HG03097 (cell line): Measurements from ENCODE around the gene USP26.
"Not testable (repeated sequence)": the region's sequence is repeated elsewhere in the genome, so short reads cannot be mapped to it uniquely, and the experiment has no call there.

Experiments
- ATAC-seq: cut with Tn5 transposase; IDR thresholded peaks from one replicate; pipeline ENCODE4 v1.9.1; 2021; ENCODE audit not compliant: unreplicated experiment, low FRiP score

USP26 gene

GRCh38 chrX:133033010-133033409 is 63.9 kb downstream of the USP26 start:
- ATAC-seq: no peak

- ATAC-seq: no peak
Measured at GRCh38 chrX:133018229-133018628, 78.7 kb downstream of the USP26 start.

- no peak for ATAC-seq
Measured at GRCh38 chrX:133007458-133007857, 89.5 kb downstream of the USP26 start.

- no peak for ATAC-seq
Measured at GRCh38 chrX:133005616-133006015, 91.3 kb downstream of the USP26 start.

GRCh38 chrX:133005042-133005441 is 91.9 kb downstream of the USP26 start:
- no peak for ATAC-seq

- ATAC-seq: no peak
Measured at GRCh38 chrX:132999209-132999608, 97.7 kb downstream of the USP26 start.

GRCh38 chrX:132990835-132991234 is 106.1 kb downstream of the USP26 start:
- ATAC-seq: no peak

- no peak for ATAC-seq
Measured at GRCh38 chrX:132986556-132986955, 110.4 kb downstream of the USP26 start.

- no peak for ATAC-seq
Measured at GRCh38 chrX:132984058-132984650, 112.8 kb downstream of the USP26 start.

GRCh38 chrX:132983496-132983895 is 113.4 kb downstream of the USP26 start:
- ATAC-seq: no peak

GRCh38 chrX:132980035-132980434 is 116.9 kb downstream of the USP26 start:
- not testable (repeated sequence) for ATAC-seq
